Measurements from ENCODE around the gene PTPN2. TPM values are rescaled to one million over a fixed set of nuclear protein-coding genes. Genes with fewer than 3 reads are reported as not detected.

PTPN2 gene
- polyA plus RNA-seq, 1 donor: 27.0 TPM

DNA sequence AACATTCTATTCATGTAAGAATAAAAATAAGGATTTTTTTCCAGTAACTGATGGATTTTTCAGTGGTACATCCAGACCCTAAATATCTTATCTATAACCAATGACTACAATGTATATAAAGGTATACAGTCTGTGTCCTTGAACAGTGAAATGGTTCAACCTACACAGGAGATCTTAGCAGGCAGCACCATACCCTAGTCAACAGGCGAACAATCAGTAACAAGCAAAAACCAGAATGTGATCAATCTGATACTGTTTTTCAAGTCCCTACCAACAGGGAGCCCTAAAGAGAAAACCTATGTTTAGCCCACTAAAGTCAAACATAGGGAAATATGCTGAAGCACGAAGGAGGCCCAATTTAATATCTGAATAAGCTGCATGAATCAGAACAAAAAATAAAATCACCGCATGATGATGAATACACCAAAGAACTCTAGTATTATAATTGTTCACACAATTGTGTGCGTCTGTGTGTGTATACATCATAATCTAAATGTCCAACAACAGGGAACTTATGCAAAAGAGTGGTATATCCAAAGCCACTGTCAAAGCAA is 26.0 kb downstream of the PTPN2 start:
- no peak for DNase-seq (ENCODE audit: low read depth)

DNA sequence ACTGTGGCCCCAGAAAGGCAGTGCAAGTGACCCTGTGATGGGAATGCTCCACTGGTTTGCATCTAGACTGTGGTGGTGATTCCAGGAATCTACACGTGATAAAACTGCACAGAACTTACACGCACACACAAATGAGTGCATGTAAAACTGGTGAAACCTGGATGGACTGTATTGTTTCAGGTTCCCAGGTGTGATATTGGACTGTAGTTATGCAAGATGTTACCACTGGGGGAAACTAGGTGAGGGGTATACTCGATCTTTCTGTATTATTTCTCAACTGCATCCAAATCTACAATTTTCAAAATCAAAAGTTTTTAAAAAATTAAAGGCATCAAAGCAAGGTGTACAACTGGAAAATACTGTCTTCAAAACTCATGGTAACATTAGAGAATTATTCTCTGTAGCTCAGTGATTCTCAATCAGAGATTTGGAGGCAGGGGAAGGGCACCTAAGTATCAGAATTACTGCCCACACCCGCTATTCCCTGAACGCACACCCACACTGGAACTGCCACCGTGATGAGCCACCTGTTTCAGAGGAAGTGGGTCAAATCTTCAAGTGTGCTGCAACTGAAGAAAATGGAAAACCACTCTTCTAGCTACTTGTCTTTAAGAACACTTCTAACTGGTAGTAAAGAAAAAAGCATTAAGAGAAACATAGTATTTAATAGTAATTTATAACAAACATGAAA is 26.7 kb downstream of the PTPN2 start:
- DNase-seq (ENCODE audit: low read depth): no peak

DNA sequence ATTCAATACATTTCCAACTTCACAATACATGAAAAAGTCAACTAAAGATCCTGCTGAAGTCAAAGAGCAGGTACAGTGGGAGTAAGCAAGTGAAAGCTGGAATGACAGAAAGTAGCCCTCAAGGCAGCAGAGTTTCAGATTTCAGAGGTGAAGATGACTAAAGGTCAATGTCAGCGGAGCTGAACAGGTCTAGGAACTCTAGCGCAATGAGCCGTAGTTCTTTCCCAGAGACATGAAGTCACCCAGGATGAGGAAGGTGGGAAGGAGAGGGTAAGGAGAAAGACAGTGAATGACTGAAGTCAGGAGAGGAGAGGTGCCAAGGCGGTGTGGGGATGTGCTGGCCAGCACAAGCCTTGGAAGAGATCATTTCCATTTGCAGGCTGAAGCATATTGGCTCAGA is 28.1 kb downstream of the PTPN2 start:
- DNase-seq (ENCODE audit: low read depth): no peak

GRCh38 chr18:12852566-12853315 is 31.3 kb downstream of the PTPN2 start:
- DNase-seq (ENCODE audit: low read depth): no peak

GRCh38 chr18:12851716-12852115 is 32.3 kb downstream of the PTPN2 start:
- DNase-seq (ENCODE audit: low read depth): no peak

DNA sequence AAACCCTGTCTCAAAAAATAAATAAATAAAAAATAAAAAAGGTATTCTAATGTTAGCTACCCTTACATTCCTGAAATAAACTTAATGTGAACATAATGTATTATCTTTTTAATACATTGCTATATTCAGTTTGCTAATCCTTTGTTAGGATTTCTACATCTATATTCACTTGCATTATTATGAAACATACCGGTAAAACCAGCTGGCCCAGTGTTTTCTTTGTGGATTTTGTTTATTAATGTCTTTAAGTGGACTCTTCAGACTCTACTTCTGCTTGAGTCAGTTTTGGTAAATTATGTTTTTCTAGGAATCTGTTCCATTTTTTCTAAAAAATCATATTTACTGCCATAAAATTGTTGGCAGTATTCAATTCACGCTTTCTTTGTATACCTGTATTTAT is 34.5 kb downstream of the PTPN2 start:
- DNase-seq (ENCODE audit: low read depth): no peak

DNA sequence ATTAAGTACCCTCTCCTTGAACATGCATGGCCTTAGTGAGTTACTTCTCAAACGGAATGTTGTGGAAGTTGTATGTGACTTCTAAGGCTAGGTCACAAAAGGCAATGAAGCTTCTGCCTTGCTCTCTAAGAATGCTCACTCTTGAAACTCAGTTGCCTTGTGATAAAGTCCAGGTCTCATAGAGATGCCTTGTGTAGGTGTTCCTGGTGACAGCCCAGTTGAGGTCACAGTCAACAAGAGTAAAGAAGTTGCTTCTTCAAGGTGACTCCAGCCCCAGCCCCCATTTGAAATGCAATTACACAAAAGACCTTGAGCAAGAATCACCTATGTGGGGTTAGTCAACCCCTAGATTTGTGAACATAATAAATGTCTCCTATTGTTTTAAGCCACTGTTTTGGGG is 35.6 kb downstream of the PTPN2 start:
- no peak for DNase-seq (ENCODE audit: low read depth)

GRCh38 chr18:12844391-12844790 is 39.6 kb downstream of the PTPN2 start:
- DNase-seq (ENCODE audit: low read depth): no peak

DNA sequence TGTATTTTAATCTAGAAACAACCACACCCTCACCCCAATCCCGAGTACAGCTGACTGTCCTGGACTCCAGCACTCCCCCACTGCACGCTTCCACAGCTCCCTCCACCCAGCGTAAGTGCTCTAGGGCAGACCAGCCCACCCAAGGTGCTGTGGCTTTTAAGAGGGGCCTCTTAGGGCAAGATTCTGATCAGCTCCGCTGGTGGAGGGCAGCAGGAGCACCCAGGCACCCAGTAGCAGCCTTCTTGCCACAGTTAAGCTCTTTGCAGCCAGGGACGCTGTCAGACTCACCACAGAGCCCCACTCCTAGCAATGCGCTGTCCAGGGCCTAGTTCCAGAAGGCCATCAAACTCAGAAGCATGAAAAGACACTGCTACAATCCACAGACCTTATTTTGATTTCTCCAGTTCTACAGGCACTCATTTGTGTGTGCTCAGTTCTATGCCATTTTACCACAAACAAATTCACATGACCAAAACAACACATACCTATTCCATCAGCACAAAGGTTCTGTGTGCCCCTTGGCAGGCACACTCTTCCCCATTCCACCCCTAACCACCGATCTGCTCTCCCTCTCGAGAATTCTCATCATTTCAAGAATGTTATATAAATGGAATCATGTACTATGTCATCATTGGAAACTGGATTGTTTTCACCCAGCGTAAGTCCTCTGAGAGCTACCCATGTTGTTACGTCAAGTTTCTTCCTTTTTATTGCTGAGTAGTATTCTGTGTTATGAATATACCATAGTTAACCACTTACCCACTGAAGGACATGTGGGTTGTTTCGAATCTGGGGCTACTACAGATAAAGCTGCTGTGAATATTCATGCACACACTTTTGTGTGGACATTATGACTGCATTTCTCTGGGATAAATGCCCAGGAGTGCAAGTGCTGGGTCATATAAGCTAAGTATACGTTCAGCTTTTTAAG is 40.4 kb downstream of the PTPN2 start:
- no peak for DNase-seq (ENCODE audit: low read depth)

- no peak for DNase-seq (ENCODE audit: low read depth)
Observed at GRCh38 chr18:12842459-12843380, 41.3 kb downstream of the PTPN2 start.

DNA sequence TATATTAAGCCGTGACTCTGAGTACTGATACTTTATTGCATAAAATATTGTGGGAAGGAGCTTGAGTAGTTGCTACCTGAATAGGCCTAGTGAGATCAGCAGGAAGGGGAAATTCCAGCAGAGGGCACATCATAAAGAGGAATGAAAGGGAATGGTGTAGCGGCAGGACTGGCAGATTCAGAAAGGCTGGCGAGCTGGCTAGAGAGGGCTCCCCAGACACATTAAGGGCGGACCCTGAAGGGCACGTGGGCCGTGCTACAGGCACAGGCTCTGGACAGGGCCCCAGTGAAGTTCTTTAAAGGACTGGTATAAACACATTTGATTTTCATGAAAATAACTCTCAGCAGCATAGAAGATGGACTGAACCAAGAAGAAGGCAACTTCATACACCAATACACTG is 43.0 kb downstream of the PTPN2 start:
- DNase-seq (ENCODE audit: low read depth): no peak

GRCh38 chr18:12840382-12840781 is 43.7 kb downstream of the PTPN2 start:
- no peak for DNase-seq (ENCODE audit: low read depth)

DNA sequence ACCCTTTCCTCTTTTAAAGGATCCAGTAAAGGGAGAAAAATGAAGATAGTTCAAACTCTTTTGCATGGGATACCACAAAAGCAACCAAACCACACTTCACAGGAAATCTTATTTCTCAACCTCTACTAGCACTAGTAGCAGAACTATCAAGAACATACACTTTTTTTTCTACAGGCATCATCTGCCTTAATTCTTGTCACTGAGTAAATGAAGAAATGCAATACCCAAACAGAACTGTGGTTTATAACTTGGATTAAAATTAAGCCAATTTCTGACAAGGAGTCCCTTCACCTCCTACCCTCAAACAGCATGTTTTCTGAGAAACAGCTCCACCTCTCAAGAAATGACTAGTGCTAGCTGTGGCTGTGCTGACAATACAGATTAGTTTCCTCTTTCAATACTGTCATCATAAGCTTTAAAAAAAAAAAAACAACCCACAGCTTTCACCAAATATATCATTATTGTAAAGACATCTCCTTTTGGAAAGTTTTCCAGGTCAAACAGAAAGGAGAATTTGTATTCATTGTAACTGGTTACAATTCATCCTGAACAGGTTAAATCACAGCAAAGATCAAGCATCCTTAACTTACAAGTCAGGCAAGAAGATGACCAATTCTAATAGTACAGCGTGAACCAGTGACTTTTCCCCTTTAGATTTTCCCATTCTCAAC is 44.4 kb downstream of the PTPN2 start:
- no peak for DNase-seq (ENCODE audit: low read depth)

DNA sequence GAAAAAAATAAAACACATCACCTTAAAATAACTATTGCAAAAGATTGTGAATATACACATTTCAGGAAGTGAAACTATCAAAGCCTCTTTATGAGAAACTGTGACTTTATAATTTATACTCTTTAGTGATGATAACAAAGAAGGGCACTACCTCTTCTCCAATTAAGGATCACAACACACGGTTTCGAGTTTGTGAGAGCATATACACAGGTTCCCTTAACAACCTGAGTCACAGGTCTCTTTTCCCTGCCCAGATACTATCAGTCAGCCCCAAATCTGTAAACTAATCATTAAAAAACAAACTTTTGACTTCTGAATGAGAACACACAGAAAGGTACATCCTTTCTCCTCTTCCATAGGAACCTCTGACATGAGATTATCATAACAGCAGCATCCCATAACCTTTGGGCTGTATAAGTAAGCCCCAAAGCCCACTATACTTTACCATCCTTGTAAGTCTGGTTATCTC is 44.9 kb downstream of the PTPN2 start:
- no peak for DNase-seq (ENCODE audit: low read depth)

DNA sequence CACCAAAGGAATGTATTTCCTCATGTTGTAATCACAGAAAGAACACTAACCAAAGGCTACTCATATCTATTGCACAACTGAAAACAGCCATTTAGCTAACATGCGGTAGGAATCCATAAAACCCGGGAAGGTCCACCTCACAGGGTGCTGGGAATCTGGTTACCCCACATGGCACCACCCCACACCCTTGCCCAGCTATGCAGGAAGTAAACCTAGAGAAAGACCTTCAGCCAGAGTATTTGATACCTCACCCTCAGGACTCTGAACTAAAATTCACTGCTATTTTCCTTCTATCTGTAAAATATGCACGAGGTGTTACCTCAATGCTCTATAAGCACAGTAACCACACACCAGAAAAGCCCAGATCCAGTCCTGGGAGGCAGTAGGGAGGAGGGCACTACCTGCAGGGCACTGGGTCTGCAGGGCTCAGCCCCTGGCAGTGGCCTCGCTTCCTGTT is 45.8 kb downstream of the PTPN2 start:
- DNase-seq (ENCODE audit: low read depth): no peak

DNA sequence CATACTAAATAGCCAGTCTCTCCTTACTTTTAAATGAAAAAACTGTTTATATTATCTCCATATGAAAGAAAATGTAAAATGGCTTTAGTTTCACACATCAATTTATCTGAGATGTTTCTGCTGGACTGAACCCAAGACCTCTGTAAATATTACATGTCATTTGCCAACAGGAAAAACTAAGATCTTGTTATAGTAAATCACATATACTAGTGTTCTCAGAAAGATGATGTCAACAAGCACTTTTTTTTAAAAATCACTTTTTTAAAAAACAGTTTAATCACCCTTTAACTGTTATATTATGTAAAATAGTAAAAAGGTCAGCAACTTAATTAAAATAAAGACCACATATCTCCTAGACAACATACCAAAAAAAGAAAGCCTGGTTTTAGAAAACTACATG is 46.3 kb downstream of the PTPN2 start:
- DNase-seq (ENCODE audit: low read depth): no peak

DNA sequence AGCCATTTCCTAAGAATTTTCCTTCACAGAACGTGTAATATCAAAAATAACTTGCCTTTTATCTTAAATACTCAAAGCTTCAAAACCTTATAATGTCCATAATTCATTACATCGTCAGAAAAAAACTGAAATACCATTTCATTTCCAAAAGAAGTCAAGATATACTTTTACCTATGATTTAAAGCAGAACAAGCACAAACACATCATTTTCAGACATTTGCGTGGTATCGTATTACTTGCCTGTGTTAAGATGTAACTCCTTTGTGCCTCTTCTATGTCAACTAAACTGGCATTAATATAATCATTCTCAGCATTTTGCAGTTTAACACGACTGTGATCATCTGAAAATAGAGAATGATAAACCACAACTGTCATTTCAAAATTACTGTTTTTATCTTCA is 47.5 kb downstream of the PTPN2 start:
- DNase-seq (ENCODE audit: low read depth): no peak

DNA sequence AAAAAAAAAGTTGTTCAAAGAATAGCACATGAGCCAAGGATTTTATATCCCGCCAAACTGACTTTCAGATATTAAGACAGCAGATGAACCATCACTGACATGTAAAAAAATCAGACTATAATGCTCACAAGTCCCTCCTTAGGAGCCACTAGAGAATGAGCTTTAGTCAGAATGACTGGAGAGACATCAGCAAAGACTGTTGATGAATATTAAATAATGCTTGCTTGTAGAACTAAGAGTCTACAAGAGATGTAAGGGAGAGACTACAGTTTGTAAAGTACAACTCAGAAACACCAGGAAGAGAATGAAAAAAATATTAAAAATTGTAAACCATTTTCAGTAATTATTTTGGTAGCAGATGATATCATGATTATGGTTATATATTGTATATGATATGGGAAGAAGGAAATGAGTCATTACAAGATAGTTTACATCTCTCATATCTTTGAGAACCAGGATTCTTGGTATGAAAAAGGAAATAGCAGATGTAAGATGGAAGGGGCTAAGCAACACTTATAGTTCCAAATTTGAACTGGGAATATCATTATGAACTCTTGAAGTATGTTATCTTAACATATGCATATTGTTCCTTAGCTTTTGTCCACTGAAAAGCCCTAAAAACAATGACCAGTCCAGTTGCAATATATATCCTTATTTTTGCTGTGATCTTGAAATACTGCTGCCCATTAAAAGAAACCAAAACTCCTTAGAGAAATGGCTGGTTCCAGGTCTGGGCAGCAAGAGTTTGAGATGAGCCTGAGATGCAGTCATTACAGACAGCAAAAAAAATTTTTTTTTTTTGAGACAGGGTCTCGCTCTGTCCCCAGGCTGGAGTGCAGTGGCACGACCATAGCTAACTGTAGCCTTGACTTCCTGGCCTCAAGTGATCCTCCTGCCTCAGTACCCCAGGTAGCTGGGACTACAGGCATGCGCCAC is 55.7 kb downstream of the PTPN2 start:
- DNase-seq (ENCODE audit: low read depth): no peak

GRCh38 chr18:12827588-12827987 is 56.4 kb downstream of the PTPN2 start:
- no peak for DNase-seq (ENCODE audit: low read depth)

All from forelimb muscle (tissue), 1 donor.